Small intestine (tissue), 7 donors: ENCODE results near the gene AOPEP. TPM values are rescaled to one million over a fixed set of nuclear protein-coding genes. Genes with fewer than 3 reads are reported as not detected.
A peak's percentile ranks its signal among the peaks of the same experiment; 100 is the strongest.

Source experiments
- DNase-seq, 2 donors: peaks; one replicate each; pipeline versions ENCODE4 v3.0.0 to v3.0.0-alpha.2; 2013
- FAIRE-seq: peaks from 2 replicates; lab custom pipeline; 2012; peaks lifted over from hg19 to GRCh38; lab: Jason Lieb, UNC
- H3K27ac ChIP-seq, 3 donors: one replicate each; pipeline ENCODE4 v1.5.1; 2013; ENCODE audit warnings: low read length in 2 of 3, mild to moderate bottlenecking in 2 of 3, control low read depth in 1 of 3, inconsistent platforms in 1 of 3, low read depth in 1 of 3, moderate library complexity in 1 of 3
- H3K27me3 ChIP-seq, 3 donors: one replicate each; pipeline ENCODE4 v1.6.1; 2013; ENCODE audit warnings: low read length in 3 of 3, inconsistent platforms in 1 of 3; ENCODE audit not compliant: control insufficient read depth in 3 of 3, insufficient read depth in 3 of 3
- H3K36me3 ChIP-seq, 3 donors: one replicate each; pipeline ENCODE4 v1.6.1; 2013; ENCODE audit warnings: low read length in 3 of 3, inconsistent platforms in 1 of 3, low read depth in 1 of 3, mild to moderate bottlenecking in 1 of 3, moderate library complexity in 1 of 3; ENCODE audit not compliant: control insufficient read depth in 3 of 3, insufficient read depth in 2 of 3
- H3K4me1 ChIP-seq, 3 donors: one replicate each; pipeline ENCODE4 v1.6.1; 2013; ENCODE audit warnings: low read length in 2 of 3, inconsistent platforms in 1 of 3, low read depth in 1 of 3, mild to moderate bottlenecking in 1 of 3, moderate library complexity in 1 of 3; ENCODE audit not compliant: control insufficient read depth in 3 of 3, insufficient read depth in 2 of 3
- H3K4me3 ChIP-seq, 3 donors: one replicate each; pipeline ENCODE4 v1.5.1; 2013; ENCODE audit warnings: low read length in 3 of 3, control low read depth in 1 of 3, inconsistent platforms in 1 of 3, low read depth in 1 of 3, mild to moderate bottlenecking in 1 of 3, moderate library complexity in 1 of 3
- H3K9me3 ChIP-seq, 2 donors: one replicate each; pipeline ENCODE4 v1.6.1; 2013; ENCODE audit warnings: low read depth in 1 of 2, low read length in 1 of 2; ENCODE audit not compliant: control insufficient read depth in 2 of 2, insufficient read depth in 1 of 2
- WGBS, 3 donors: extraction: QIAGEN DNeasy Blood & Tissue Kit; methylation state at CpG; one replicate each; pipeline ENCODE4 v1.1.7; 2013; 5-methylcytosine and 5-hydroxymethylcytosine counted together
- polyA plus RNA-seq, 4 donors: library from polyadenylated mRNA; stranded (reverse) in 3 of 4; unstranded in 1 of 4; fragments of 200-250 nt in 3 of 4; fragments of 120-200 nt in 1 of 4; gene quantifications; one replicate each; pipeline versions ENCODE4 v1.2.1 to v1.2.3, GENCODE V29; 2013
- donor health status: healthy with polysubstance abuse.
- donor health status: control.
- donor health status: control.
- donor health status: Bipolar disorder and iron deficiency.
- donor health status: healthy.

AOPEP gene
- polyA plus RNA-seq, 4 donors: 26.3 to 34.7 (median 28.4) TPM

- DNase-seq (no peak), FAIRE-seq (no peak)
- Histone ChIP-seq H3K36me3 (peaks cover 0 to 15% (median 0%) of the 10 kb centered on the region in 3 donors), H3K27me3 (no peaks in the 10 kb centered on the region), H3K27ac (peak overlapping the region in 2 of 3 donors; percentile 11 to 35), H3K9me3 (no peaks in the 10 kb centered on the region), H3K4me1 (peaks cover 0 to 22% (median 9%) of the 10 kb centered on the region in 3 donors), H3K4me3 (no peak overlapping the region)
- WGBS, 3 donors: 81 to 87% (median 84%) methylated on average over 5 of the region's 5 CpGs
Measured at GRCh38 chr9:95053611-95054570, 327.4 kb downstream of the AOPEP start.

- DNase-seq (no peak), FAIRE-seq (no peak)
- Histone ChIP-seq H3K4me1 (peaks cover 0 to 14% (median 10%) of the 10 kb centered on the region in 3 donors), H3K27ac (peak overlapping the region in 2 of 3 donors; percentile 71 to 92), H3K36me3 (peaks cover 0 to 15% (median 0%) of the 10 kb centered on the region in 3 donors), H3K4me3 (no peak overlapping the region), H3K9me3 (no peaks in the 10 kb centered on the region), H3K27me3 (no peaks in the 10 kb centered on the region)
- WGBS, 3 donors: 37 to 66% (median 64%) methylated on average over 6 of the region's 6 CpGs
Measured at GRCh38 chr9:95055334-95055850, 328.9 kb downstream of the AOPEP start.

GRCh38 chr9:95055851-95056551, 329.5 kb downstream of the AOPEP start:
- FAIRE-seq: no peak
- Histone ChIP-seq H3K27me3 (no peaks in the 10 kb centered on the region), H3K4me1 (peaks cover 0 to 14% (median 10%) of the 10 kb centered on the region in 3 donors), H3K9me3 (no peaks in the 10 kb centered on the region), H3K27ac (peak overlapping the region in 2 of 3 donors; percentile 71 to 92), H3K4me3 (peak overlapping the region in 1 of 3 donors; percentile 0), H3K36me3 (peaks cover 0 to 20% (median 0%) of the 10 kb centered on the region in 3 donors)
- no peak for DNase-seq
- WGBS, 3 donors: 60 to 74% (median 71%) methylated on average over 15 of the region's 15 CpGs

GRCh38 chr9:95057101-95057500, 330.6 kb downstream of the AOPEP start:
- Histone ChIP-seq H3K27ac (peak overlapping the region in 2 of 3 donors; percentile 28 to 71), H3K27me3 (no peaks in the 10 kb centered on the region), H3K36me3 (peaks cover 0 to 23% (median 0%) of the 10 kb centered on the region in 3 donors), H3K4me3 (peak overlapping the region in 1 of 3 donors; percentile 6), H3K4me1 (peaks cover 0 to 14% (median 10%) of the 10 kb centered on the region in 3 donors), H3K9me3 (no peaks in the 10 kb centered on the region)
- no peak for DNase-seq
- WGBS, 3 donors: 52 to 58% (median 57%) methylated on average over 10 of the region's 10 CpGs
- no peak for FAIRE-seq

GRCh38 chr9:95058121-95058785, 331.8 kb downstream of the AOPEP start:
- Histone ChIP-seq H3K9me3 (no peaks in the 10 kb centered on the region), H3K4me1 (peaks cover 0 to 16% (median 10%) of the 10 kb centered on the region in 3 donors), H3K27ac (peak overlapping the region in 2 of 3 donors; percentile 3 to 71), H3K27me3 (no peaks in the 10 kb centered on the region), H3K4me3 (no peak overlapping the region), H3K36me3 (peaks cover 0 to 35% (median 0%) of the 10 kb centered on the region in 3 donors)
- 67 to 82% (median 75%) methylated on average over 7 of the region's 7 CpGs for WGBS, 3 donors
- no peak for DNase-seq
- no peak for FAIRE-seq

GRCh38 chr9:95058795-95059386, 332.4 kb downstream of the AOPEP start:
- 80 to 89% (median 89%) methylated on average over 7 of the region's 7 CpGs for WGBS, 3 donors
- H3K4me1 ChIP-seq: peaks cover 0 to 22% (median 10%) of the 10 kb centered on the region in 3 donors

GRCh38 chr9:95060234-95060633, 333.7 kb downstream of the AOPEP start:
- FAIRE-seq (no peak), DNase-seq (no peak)
- H3K9me3 ChIP-seq: no peaks in the 10 kb centered on the region
- H3K36me3 ChIP-seq: peaks cover 0 to 45% (median 5%) of the 10 kb centered on the region in 3 donors
- no peaks in the 10 kb centered on the region for H3K27me3 ChIP-seq
- peak overlapping the region in 1 of 3 donors; percentile 32 for H3K27ac ChIP-seq
- 53 to 68% (median 67%) methylated on average over 5 of the region's 5 CpGs for WGBS, 3 donors
- H3K4me3 ChIP-seq: no peak overlapping the region
- H3K4me1 ChIP-seq: peaks cover under 1 to 30% (median 12%) of the 10 kb centered on the region in 3 donors

More at GRCh38 chr9:95058795-95059386, 332.4 kb downstream of the AOPEP start:
- Histone ChIP-seq H3K27ac (peak overlapping the region in 2 of 3 donors; percentile 34 to 71), H3K4me3 (no peak overlapping the region), H3K27me3 (no peaks in the 10 kb centered on the region), H3K9me3 (no peaks in the 10 kb centered on the region), H3K36me3 (peaks cover 0 to 37% (median 5%) of the 10 kb centered on the region in 3 donors)
- DNase-seq (no peak), FAIRE-seq (no peak)
